ENCODE measurements around the gene CD5L.

DNA sequence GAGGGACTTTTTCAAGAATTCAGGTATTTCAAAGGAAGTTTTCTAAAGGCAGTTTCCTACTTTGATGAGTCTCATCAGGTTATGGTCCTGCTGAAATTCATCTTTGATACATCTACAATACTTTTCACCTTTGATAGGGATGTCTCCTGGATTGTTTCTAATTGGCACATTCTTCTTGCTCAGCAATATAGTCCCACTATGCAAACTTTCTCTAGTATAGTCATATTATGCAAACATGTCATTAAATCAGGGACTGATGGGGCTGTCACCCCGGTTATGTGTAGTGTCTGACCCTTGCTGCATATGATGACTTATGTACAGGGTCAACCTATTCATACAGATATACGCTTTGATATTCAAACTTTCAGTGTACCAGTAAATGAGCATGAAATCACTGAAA, 21.3 kb downstream of the CD5L start:
- TF ChIP-seq CTCF (IDR thresholded peaks at IDR 0.05) (no peak), POLR2A (IDR thresholded peaks at IDR 0.05) (no peak)
